T follicular helper cell (primary cell): ENCODE measurements around the gene PNMA8C.
"Not testable (repeated sequence)": the region's sequence is repeated elsewhere in the genome, so short reads cannot be mapped to it uniquely, and the experiment has no call there.

ENCODE experiments used
- DNase-seq: peaks from one replicate; pipeline ENCODE4 v3.0.0-alpha.2; 2020; ENCODE audit warnings: low read depth

PNMA8C gene

DNA sequence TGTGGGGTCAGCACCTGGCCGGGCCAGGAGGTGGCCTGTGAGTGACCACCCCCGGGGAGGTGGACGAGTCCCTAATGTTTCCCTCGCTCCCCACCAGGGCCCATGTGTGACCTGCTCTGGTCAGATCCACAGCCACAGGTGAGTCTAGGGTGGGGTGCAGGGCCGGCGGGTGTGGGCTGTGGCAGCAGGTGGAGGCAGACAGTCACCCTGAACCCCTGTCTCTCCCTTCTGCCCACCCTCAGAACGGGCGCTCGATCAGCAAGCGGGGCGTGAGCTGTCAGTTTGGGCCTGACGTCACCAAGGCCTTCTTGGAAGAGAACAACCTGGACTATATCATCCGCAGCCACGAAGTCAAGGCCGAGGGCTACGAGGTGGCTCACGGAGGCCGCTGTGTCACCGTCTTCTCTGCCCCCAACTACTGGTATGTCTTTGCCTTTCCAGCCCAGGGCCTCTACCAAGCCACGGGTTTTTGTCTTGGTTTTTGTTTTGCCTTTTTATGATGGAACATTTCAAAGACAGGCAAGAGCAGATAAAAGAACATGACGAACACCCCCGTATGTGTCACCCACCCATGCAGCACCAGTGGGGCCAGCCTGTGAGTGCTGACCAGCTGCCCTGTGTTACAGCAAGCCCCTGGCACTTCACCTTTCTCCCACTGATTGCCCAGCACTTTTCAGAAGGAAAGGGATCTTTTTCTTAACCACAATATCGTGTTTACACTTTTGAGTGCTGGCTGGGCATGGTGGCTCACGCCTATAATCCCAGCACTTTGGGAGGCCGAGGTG lies 40.2 kb downstream of the PNMA8C start:
- DNase-seq, result no peak

- no peak for DNase-seq
Measured at GRCh38 chr19:46387713-46388130, 41.0 kb downstream of the PNMA8C start.

GRCh38 chr19:46386996-46387712 lies 41.6 kb downstream of the PNMA8C start:
- no peak for DNase-seq

- no peak for DNase-seq
Measured at GRCh38 chr19:46386151-46386550, 42.6 kb downstream of the PNMA8C start.

DNA sequence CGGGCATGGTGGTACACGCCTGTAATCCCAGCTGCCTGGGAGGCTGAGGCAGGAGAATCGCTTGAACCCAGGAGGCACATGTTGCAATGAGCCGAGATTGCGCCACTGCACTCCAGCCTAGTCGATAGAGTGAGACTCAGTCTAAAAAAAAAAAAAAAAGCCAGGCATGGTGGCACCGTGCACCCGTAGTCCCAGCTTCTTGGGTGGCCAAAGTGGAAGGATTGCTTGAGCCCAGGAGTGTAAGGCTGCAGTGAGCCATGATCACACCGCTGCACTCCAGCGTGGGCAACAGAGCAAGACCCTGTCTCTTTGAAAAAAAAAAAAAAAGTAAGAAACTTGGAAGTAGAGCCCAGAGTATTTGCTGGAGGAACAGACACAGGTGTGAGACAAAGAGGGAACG lies 43.1 kb downstream of the PNMA8C start:
- no peak for DNase-seq

- no peak for DNase-seq
Measured at GRCh38 chr19:46384396-46384795, 44.3 kb downstream of the PNMA8C start.

GRCh38 chr19:46383846-46384245 lies 44.9 kb downstream of the PNMA8C start:
- no peak for DNase-seq

DNA sequence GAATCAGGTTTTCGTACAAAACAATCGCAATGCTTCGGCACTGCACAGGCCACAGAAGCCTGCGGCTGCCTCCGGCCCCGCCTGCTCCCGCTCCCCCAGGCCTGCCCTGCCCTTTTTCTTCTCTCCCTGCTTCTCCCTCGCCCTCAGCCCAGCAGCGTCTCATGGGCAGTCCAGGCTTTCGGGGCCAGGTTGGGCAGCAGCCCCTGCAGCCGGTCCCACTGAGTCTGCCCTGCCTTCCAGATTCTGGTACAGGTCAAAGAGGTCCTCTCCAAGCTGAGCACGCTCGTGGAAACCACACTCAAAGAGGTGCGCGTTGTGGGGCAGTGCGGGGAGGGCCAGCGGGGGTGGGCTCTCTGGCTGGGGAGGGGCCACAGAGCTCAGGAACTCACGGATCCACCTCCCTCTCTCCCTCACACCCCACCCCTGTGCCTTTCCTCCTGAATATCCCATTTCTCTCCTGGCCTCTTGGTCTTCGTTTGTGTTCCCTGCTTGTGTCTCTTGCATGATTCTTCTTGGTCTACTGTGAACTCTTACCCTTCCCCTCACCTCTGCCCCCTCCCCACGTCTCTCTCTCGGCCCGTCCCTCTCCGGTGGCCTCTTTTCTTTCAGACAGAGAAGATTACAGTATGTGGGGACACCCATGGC lies 45.4 kb downstream of the PNMA8C start:
- no peak for DNase-seq

- DNase-seq, result no peak
Measured at GRCh38 chr19:46381756-46382345, 46.9 kb downstream of the PNMA8C start.

- no peak for DNase-seq
Measured at GRCh38 chr19:46381346-46381745, 47.4 kb downstream of the PNMA8C start.

- DNase-seq, result no peak
Measured at GRCh38 chr19:46380690-46381089, 48.0 kb downstream of the PNMA8C start.

DNA sequence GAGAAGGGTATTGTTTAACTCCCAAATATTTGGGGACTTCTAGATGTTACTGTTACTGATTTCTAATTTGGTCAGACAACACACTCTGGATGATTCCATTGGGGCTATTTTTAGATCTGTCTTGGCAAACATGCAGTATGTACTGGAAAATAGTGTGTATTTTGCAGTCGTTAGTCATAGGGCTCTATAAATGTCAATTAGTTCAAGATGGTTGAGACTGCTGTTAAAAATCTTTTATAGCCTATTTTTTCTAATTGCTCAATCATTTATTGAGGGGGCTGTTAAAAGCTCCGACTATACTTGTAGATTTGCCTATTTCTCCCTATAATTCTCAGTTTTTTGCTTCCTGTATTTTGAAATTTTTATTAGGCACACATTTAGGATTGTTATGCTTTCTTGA lies 50.5 kb downstream of the PNMA8C start:
- DNase-seq, result no peak

DNA sequence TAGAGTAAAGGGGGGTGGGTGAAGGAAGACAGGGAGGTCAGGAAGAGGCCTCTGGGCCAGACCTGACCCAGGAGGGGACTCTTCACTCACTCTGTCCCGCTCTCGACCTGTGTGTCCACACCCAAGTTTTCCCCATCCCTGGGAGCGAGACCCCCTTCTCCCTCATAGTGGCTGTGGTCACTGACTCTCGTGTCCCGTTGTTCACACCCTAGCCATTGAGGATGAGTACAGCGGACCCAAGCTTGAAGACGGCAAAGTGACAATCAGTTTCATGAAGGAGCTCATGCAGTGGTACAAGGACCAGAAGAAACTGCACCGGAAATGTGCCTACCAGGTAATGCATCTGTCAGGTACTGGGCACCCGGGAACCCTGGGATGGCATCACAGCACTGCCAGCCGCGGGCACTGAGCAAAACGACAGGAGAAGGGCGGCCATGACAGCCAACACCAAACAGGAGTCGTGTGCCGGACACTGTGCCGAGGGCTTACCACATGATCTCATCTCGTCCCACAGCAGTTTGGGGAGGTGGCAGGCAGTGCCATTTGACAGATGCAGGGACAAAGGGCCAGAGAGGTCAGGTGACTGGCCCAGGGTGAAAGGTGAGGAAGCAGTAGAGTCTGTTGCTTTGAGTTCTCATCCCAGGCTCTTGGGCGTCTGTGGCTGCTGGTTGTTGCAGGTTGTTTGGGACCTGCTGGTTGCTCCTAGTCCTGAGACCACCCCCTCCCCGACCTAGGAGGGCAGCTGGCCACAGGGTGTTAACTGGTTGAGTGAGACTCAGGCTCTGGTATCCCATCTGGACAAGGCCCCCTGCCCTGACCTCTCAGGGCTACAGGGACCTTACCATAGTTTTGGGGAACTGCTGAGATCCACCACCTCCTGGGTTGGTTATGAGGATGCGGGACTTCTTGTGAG lies 52.2 kb downstream of the PNMA8C start:
- no peak for DNase-seq

- DNase-seq, result not testable (repeated sequence)
Measured at GRCh38 chr19:46375476-46376067, 53.2 kb downstream of the PNMA8C start.
